Measurements from ENCODE around the gene NMBR.
"Not testable (repeated sequence)": the region's sequence is repeated elsewhere in the genome, so short reads cannot be mapped to it uniquely, and the experiment has no call there.

- TF ChIP-seq, protein P1, sequence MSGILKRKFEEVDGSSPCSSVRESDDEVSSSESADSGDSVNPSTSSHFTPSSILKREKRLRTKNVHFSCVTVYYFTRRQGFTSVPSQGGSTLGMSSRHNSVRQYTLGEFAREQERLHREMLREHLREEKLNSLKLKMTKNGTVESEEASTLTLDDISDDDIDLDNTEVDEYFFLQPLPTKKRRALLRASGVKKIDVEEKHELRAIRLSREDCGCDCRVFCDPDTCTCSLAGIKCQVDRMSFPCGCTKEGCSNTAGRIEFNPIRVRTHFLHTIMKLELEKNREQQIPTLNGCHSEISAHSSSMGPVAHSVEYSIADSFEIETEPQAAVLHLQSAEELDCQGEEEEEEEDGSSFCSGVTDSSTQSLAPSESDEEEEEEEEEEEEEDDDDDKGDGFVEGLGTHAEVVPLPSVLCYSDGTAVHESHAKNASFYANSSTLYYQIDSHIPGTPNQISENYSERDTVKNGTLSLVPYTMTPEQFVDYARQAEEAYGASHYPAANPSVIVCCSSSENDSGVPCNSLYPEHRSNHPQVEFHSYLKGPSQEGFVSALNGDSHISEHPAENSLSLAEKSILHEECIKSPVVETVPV (CRISPR knock-in tag; IDR thresholded peaks at IDR 0.05): not testable (repeated sequence)
- not testable (repeated sequence) for TF ChIP-seq TSHZ2 (CRISPR knock-in tag; IDR thresholded peaks at IDR 0.05); ZFP30 (CRISPR knock-in tag; IDR thresholded peaks at IDR 0.05); ARNTL (CRISPR knock-in tag; IDR thresholded peaks at IDR 0.05; ENCODE audit: borderline replicate concordance, low read depth); ZNF70 (CRISPR knock-in tag; IDR thresholded peaks at IDR 0.05); ZFP3 (CRISPR knock-in tag; IDR thresholded peaks at IDR 0.05); RARB (CRISPR knock-in tag; IDR thresholded peaks at IDR 0.05); ISL1 (CRISPR knock-in tag; IDR thresholded peaks at IDR 0.05); PPARA (CRISPR knock-in tag; IDR thresholded peaks at IDR 0.05; ENCODE audit: borderline replicate concordance)
- TF ChIP-seq, protein P2, sequence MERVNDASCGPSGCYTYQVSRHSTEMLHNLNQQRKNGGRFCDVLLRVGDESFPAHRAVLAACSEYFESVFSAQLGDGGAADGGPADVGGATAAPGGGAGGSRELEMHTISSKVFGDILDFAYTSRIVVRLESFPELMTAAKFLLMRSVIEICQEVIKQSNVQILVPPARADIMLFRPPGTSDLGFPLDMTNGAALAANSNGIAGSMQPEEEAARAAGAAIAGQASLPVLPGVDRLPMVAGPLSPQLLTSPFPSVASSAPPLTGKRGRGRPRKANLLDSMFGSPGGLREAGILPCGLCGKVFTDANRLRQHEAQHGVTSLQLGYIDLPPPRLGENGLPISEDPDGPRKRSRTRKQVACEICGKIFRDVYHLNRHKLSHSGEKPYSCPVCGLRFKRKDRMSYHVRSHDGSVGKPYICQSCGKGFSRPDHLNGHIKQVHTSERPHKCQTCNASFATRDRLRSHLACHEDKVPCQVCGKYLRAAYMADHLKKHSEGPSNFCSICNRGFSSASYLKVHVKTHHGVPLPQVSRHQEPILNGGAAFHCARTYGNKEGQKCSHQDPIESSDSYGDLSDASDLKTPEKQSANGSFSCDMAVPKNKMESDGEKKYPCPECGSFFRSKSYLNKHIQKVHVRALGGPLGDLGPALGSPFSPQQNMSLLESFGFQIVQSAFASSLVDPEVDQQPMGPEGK (CRISPR knock-in tag; IDR thresholded peaks at IDR 0.05; ENCODE audit: borderline replicate concordance): not testable (repeated sequence)
Observed at GRCh38 chr6:142062861-142063260, 84.1 kb downstream of the NMBR start.
